Panc1 (cell line): Measurements from ENCODE around the gene MAML3. TPM values are rescaled to one million over a fixed set of nuclear protein-coding genes. Genes with fewer than 3 reads are reported as not detected.

Source experiments
- ATAC-seq: fragments of 200-7000 bp; cut with Tn5 transposase; 2 replicates; pipeline ENCODE4 v1.9.1; 2020; ENCODE audit warnings: mild to moderate bottlenecking, moderate library complexity
- BruUV-seq: library from RNA; stranded (reverse); fragments of 400-500 nt; replicated peaks from 2 replicates; lab custom pipeline; 2021; lab: Mats Ljungman, UMichigan
- CTCF ChIA-PET: fragments of 300-600 bp; sonication (Branson Sonifier 250); formaldehyde crosslinking; loops from one replicate; lab custom pipeline; 2022; ENCODE audit warnings: antibody characterized with exemption; lab: Charles Lee
- POLR2A ChIA-PET: fragments of 300-600 bp; sonication (Branson Sonifier 250); formaldehyde crosslinking; loops from one replicate; lab custom pipeline; 2022; ENCODE audit warnings: antibody characterized with exemption; lab: Charles Lee
- DNase-seq: peaks from one replicate; pipeline ENCODE4 v3.0.0-alpha.2; 2010; ENCODE audit warnings: low read depth, low spot score
- H3K27ac ChIP-seq: 2 replicates; pipeline ENCODE4 v1.5.1; 2011; ENCODE audit warnings: mild to moderate bottlenecking, low read length, inconsistent platforms
- H3K27me3 ChIP-seq: fragments of 200-500 bp; sonication (Bioruptor generic); 2 replicates; pipeline ENCODE4 v1.6.0; 2014; ENCODE audit warnings: low read length, inconsistent platforms; ENCODE audit not compliant: control insufficient read depth, insufficient read depth
- H3K36me3 ChIP-seq: fragments of 200-500 bp; sonication (Bioruptor generic); 2 replicates; pipeline ENCODE4 v1.5.1; 2014; ENCODE audit warnings: inconsistent platforms, mild to moderate bottlenecking, low read length, moderate library complexity; ENCODE audit not compliant: control insufficient read depth, insufficient read depth
- H3K4me1 ChIP-seq: 2 replicates; pipeline ENCODE4 v1.5.1; 2011; ENCODE audit warnings: inconsistent platforms, mild to moderate bottlenecking, low read length, moderate library complexity; ENCODE audit not compliant: control insufficient read depth, insufficient read depth
- H3K4me3 ChIP-seq, 2 experiments: 2 replicates each; pipeline ENCODE4 v1.5.1; 2011 to 2012; ENCODE audit warnings: low read depth in 2 of 2, low read length in 2 of 2, mild to moderate bottlenecking in 2 of 2, inconsistent platforms in 1 of 2, moderate library complexity in 1 of 2
- H3K9me3 ChIP-seq: fragments of 200-500 bp; sonication (Bioruptor generic); 2 replicates; pipeline ENCODE4 v1.5.1; 2014; ENCODE audit warnings: low read depth, mild to moderate bottlenecking, inconsistent platforms, low read length, moderate library complexity; ENCODE audit not compliant: control insufficient read depth, insufficient read depth
- POLR2AphosphoS5 ChIP-seq: IDR thresholded peaks from 2 replicates; pipeline ENCODE4 v1.6.1; 2012; ENCODE audit warnings: mild to moderate bottlenecking, low read depth, low read length, moderate library complexity
- SIN3A ChIP-seq: IDR thresholded peaks from 2 replicates; pipeline ENCODE4 v1.6.1; 2012; ENCODE audit warnings: low read depth, mild to moderate bottlenecking, low read length, moderate library complexity, borderline replicate concordance; ENCODE audit not compliant: insufficient read depth
- TCF7L2 ChIP-seq: IDR thresholded peaks from 2 replicates; pipeline ENCODE4 v1.6.1; 2011; ENCODE audit warnings: mild to moderate bottlenecking, low read depth, low read length, inconsistent platforms
- in situ Hi-C: cut with HindIII; loops from 2 replicates; pipeline ENCODE4 v1.10.0; 2016; ENCODE audit warnings: low sequenced_read_pairs, low pct_unique_long_range_greater_than_20kb
- intact Hi-C: fragments of 100-400 bp; cut with micrococcal nuclease; formaldehyde crosslinking; loops from one replicate; pipeline ENCODE4 v1.10.0; 2022; ENCODE audit not compliant: unreplicated experiment
- total RNA-seq: library from RNA; stranded (reverse); gene quantifications from one replicate; pipeline ENCODE4 v1.2.1, GENCODE V29; 2021; ENCODE audit not compliant: unreplicated experiment
- TF ChIP-seq, protein P1 (sequence below), 2 experiments: IDR thresholded peaks; 2 replicates each; pipeline ENCODE4 v1.6.1; 2011 to 2012; ENCODE audit warnings: low read depth in 2 of 2, control low read depth in 1 of 2, low read length in 1 of 2, mild to moderate bottlenecking in 1 of 2, moderate library complexity in 1 of 2; ENCODE audit not compliant: insufficient read depth in 1 of 2
- TF ChIP-seq, protein P2 (sequence below): fragments of 450-650 bp; IDR thresholded peaks from 2 replicates; pipeline ENCODE4 v1.5.1; 2017; ENCODE audit warnings: mild to moderate bottlenecking

Gene MAML3
- total RNA-seq, 1 experiment from 2014 or later, result 7.7 TPM

DNA sequence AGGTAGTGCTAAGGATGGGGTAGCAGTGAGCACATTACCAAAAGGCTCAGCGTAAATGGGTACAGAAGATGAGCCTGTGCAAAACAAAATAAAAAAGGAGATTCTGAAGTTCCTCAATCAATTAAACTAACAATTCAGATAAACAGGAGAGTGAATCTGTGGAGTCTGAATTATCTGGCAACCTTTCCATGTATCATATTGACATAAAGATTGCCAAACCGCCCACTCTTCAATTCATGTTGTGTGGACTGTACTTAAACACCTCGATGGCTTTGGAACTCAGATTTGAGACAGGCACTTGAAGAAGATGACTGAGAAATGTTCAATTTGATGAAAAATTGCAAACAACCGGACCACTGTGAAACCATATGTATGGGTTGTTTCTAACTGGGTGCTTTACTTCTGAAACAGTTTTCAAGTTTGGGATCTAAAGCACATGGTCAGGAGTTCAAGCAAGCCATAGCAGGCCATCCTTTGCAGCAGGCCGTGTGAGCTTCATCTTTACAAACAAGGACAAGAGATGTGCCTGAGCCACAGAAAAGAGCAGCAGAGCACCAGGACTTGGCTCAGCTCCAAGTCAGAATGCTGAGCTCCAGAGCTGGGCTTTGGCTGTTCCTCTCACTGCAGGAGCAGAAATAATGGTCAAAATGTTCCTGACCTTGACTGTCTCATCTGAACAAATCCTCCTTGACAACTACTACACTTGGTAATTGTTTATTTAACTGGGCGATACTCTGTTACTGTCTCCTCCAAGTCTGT is 380.2 kb downstream of the MAML3 start:
- no peaks in the 10 kb centered on the region for H3K36me3 ChIP-seq
- ChIA-PET CTCF (no interaction called here), POLR2A (no interaction called here)
- H3K27ac ChIP-seq, result no peak overlapping the region
- intact Hi-C loops (no loop called here), in situ Hi-C loops (no loop called here)
- no TSS peak for BruUV-seq
- ATAC-seq (no peak), DNase-seq (no peak)
- no peak for TF ChIP-seq SIN3A
- TF ChIP-seq, protein P1, sequence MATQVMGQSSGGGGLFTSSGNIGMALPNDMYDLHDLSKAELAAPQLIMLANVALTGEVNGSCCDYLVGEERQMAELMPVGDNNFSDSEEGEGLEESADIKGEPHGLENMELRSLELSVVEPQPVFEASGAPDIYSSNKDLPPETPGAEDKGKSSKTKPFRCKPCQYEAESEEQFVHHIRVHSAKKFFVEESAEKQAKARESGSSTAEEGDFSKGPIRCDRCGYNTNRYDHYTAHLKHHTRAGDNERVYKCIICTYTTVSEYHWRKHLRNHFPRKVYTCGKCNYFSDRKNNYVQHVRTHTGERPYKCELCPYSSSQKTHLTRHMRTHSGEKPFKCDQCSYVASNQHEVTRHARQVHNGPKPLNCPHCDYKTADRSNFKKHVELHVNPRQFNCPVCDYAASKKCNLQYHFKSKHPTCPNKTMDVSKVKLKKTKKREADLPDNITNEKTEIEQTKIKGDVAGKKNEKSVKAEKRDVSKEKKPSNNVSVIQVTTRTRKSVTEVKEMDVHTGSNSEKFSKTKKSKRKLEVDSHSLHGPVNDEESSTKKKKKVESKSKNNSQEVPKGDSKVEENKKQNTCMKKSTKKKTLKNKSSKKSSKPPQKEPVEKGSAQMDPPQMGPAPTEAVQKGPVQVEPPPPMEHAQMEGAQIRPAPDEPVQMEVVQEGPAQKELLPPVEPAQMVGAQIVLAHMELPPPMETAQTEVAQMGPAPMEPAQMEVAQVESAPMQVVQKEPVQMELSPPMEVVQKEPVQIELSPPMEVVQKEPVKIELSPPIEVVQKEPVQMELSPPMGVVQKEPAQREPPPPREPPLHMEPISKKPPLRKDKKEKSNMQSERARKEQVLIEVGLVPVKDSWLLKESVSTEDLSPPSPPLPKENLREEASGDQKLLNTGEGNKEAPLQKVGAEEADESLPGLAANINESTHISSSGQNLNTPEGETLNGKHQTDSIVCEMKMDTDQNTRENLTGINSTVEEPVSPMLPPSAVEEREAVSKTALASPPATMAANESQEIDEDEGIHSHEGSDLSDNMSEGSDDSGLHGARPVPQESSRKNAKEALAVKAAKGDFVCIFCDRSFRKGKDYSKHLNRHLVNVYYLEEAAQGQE (IDR thresholded peaks at IDR 0.05; ENCODE audit: insufficient read depth in 1 of 2, low read depth in 2 of 2, low read length in 1 of 2), result no peak
- no peak for TF ChIP-seq TCF7L2
- TF ChIP-seq, protein P2, sequence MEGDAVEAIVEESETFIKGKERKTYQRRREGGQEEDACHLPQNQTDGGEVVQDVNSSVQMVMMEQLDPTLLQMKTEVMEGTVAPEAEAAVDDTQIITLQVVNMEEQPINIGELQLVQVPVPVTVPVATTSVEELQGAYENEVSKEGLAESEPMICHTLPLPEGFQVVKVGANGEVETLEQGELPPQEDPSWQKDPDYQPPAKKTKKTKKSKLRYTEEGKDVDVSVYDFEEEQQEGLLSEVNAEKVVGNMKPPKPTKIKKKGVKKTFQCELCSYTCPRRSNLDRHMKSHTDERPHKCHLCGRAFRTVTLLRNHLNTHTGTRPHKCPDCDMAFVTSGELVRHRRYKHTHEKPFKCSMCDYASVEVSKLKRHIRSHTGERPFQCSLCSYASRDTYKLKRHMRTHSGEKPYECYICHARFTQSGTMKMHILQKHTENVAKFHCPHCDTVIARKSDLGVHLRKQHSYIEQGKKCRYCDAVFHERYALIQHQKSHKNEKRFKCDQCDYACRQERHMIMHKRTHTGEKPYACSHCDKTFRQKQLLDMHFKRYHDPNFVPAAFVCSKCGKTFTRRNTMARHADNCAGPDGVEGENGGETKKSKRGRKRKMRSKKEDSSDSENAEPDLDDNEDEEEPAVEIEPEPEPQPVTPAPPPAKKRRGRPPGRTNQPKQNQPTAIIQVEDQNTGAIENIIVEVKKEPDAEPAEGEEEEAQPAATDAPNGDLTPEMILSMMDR, result no peak
- TF ChIP-seq POLR2AphosphoS5, result no peak
- H3K9me3 ChIP-seq, result no peaks in the 10 kb centered on the region
- H3K4me3 ChIP-seq, result no peak overlapping the region
- no peaks in the 10 kb centered on the region for H3K4me1 ChIP-seq
- H3K27me3 ChIP-seq, result no peaks in the 10 kb centered on the region

DNA sequence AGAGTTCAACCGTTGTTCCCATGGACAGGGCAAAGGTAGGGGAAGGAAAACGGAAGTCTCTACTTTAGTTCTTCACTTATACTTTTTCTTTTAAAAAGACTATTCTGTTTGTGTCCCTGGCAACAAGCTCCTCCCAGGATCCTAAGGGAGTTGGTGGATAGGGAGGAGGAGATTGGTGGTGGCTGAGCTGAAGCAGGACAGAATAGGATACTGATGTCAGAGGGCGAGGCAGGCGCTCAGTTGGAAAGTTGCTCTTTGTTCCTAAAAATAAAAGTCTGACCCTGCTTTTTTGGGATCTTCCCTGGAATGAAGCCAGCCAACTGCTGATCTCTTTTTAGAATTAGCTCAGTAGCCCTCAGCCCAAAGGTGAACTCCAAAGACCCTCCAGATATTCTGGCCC is 383.6 kb downstream of the MAML3 start:
- POLR2A ChIA-PET, result no interaction called here
- H3K27ac ChIP-seq, result no peak overlapping the region
- DNase-seq (no peak), ATAC-seq (no peak)
- BruUV-seq, result no TSS peak
- H3K27me3 ChIP-seq, result no peaks in the 10 kb centered on the region
- H3K36me3 ChIP-seq, result no peaks in the 10 kb centered on the region
- no peak overlapping the region for H3K4me3 ChIP-seq
- intact Hi-C loops (no loop called here), in situ Hi-C loops (no loop called here)
- TF ChIP-seq, protein P2, result no peak
- TF ChIP-seq, protein P1 (IDR thresholded peaks at IDR 0.05; ENCODE audit: insufficient read depth in 1 of 2, low read depth in 2 of 2, low read length in 1 of 2), result no peak
- TF ChIP-seq TCF7L2 (no peak), POLR2AphosphoS5 (no peak), SIN3A (no peak)
- CTCF ChIA-PET, result no interaction called here
- H3K4me1 ChIP-seq, result no peaks in the 10 kb centered on the region
- H3K9me3 ChIP-seq, result no peaks in the 10 kb centered on the region
